ENCODE data around the gene MAN1C1. TPM values are rescaled to one million over a fixed set of nuclear protein-coding genes. Genes with fewer than 3 reads are reported as not detected.

The MAN1C1 gene
- total RNA-seq, 1 experiment from 2014 or later = 1.2 TPM

DNA sequence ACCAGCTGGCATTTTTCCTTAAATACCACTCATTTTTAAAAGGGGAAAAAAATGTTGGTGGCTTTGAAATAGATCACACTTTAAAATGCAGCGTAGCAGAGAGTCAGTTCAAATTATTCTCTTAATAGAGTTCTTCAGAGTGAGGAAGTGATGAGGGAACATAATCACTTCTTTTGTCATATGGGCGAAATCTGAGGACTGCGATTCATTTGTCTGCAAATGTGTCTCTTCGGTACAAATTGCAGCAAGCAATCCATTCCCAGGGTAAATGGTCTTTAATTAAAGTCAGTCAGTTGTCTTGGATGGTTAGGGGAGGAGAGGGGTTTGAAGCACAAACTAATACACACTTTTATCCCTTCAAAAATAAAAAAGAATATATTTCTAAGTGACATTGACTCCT, 97.4 kb downstream of the MAN1C1 start:
- Histone ChIP-seq H3K4me2 (ENCODE audit: low read length) (no peak overlapping the region), H3K36me3 (ENCODE audit: control insufficient read depth in 1 of 2, insufficient read depth in 2 of 2, low read length in 2 of 2) (no peaks in the 10 kb centered on the region), H3K27ac (ENCODE audit: low read depth, low read length) (no peak overlapping the region), H3K4me1 (ENCODE audit: control insufficient read depth in 1 of 2, insufficient read depth in 2 of 2, low read length in 2 of 2) (peaks cover 0 to 10% of the 10 kb centered on the region in 2 experiments; a peak in 2 of 4 replicates), H3K9me3 (ENCODE audit: control insufficient read depth in 1 of 2, insufficient read depth in 1 of 2, low read depth in 1 of 2, low read length in 2 of 2) (no peaks in the 10 kb centered on the region), H4K20me1 (ENCODE audit: insufficient read depth) (no peaks in the 10 kb centered on the region), H3K79me2 (ENCODE audit: insufficient read depth, low read length) (no peaks in the 10 kb centered on the region), H3K27me3 (ENCODE audit: insufficient read depth, low read length) (no peaks in the 10 kb centered on the region), H3K4me3 (replicated peaks in 1 of 2; ENCODE audit: low read depth in 1 of 2, low read length in 2 of 2) (no peak overlapping the region), H3K9ac (ENCODE audit: low read length) (no peak overlapping the region), H3K9me2 (ENCODE audit: insufficient read depth) (no peaks in the 10 kb centered on the region), H2AFZ (ENCODE audit: low read depth, low read length, poor library complexity, severe bottlenecking) (no peak overlapping the region)
- no peak for ATAC-seq
- DNase-seq (ENCODE audit: low read depth, low spot score) = no peak
- RAD21 ChIA-PET (ENCODE audit: low non-redundant PET in 1 of 2, low total read pairs in 2 of 2, uncharacterized antibody in 2 of 2, unreplicated experiment in 2 of 2) = no interaction called here
- CTCF ChIA-PET = interaction anchor here (1.4 kb wide), 1 partner anchor 84 kb away, joined by 3 read pairs; no protein-coding TSS in a partner anchor
- intact Hi-C loops (cut with micrococcal nuclease) = no loop called here
- BruUV-seq (replicated peaks) = no TSS peak
- POLR2A ChIA-PET = no interaction called here
- TF ChIP-seq EZH2 (IDR thresholded peaks at IDR 0.05) (no peak), CBX3 (IDR thresholded peaks at IDR 0.05; ENCODE audit: low read depth) (no peak), SIN3A (IDR thresholded peaks at IDR 0.05; ENCODE audit: low read depth) (no peak), EGR1 (IDR thresholded peaks at IDR 0.05; ENCODE audit: low read depth) (no peak), ELF1 (IDR thresholded peaks at IDR 0.05; ENCODE audit: borderline replicate concordance, low read depth) (no peak), EZH2phosphoT487 (IDR thresholded peaks at IDR 0.05; ENCODE audit: borderline replicate concordance) (no peak), TCF7L2 (IDR thresholded peaks at IDR 0.05; ENCODE audit: borderline replicate concordance, extremely low read depth, insufficient read depth, insufficient read length) (no peak), ZNF274 (IDR thresholded peaks at IDR 0.05; ENCODE audit: low read depth, low read length) (no peak), JUND (IDR thresholded peaks at IDR 0.05) (no peak), ZFX (IDR thresholded peaks at IDR 0.05) (no peak), SRF (IDR thresholded peaks at IDR 0.05; ENCODE audit: low read depth) (no peak), SP1 (IDR thresholded peaks at IDR 0.05; ENCODE audit: low read depth) (no peak)
- TF ChIP-seq, protein P1, sequence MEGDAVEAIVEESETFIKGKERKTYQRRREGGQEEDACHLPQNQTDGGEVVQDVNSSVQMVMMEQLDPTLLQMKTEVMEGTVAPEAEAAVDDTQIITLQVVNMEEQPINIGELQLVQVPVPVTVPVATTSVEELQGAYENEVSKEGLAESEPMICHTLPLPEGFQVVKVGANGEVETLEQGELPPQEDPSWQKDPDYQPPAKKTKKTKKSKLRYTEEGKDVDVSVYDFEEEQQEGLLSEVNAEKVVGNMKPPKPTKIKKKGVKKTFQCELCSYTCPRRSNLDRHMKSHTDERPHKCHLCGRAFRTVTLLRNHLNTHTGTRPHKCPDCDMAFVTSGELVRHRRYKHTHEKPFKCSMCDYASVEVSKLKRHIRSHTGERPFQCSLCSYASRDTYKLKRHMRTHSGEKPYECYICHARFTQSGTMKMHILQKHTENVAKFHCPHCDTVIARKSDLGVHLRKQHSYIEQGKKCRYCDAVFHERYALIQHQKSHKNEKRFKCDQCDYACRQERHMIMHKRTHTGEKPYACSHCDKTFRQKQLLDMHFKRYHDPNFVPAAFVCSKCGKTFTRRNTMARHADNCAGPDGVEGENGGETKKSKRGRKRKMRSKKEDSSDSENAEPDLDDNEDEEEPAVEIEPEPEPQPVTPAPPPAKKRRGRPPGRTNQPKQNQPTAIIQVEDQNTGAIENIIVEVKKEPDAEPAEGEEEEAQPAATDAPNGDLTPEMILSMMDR (IDR thresholded peaks at IDR 0.05 in 2 of 3, conservative IDR thresholded peaks at IDR 0.05 in 1 of 3; ENCODE audit: borderline replicate concordance in 1 of 3, insufficient read depth in 1 of 3, low read depth in 2 of 3, low read length in 2 of 3) = no peak
- TF ChIP-seq, protein P2, sequence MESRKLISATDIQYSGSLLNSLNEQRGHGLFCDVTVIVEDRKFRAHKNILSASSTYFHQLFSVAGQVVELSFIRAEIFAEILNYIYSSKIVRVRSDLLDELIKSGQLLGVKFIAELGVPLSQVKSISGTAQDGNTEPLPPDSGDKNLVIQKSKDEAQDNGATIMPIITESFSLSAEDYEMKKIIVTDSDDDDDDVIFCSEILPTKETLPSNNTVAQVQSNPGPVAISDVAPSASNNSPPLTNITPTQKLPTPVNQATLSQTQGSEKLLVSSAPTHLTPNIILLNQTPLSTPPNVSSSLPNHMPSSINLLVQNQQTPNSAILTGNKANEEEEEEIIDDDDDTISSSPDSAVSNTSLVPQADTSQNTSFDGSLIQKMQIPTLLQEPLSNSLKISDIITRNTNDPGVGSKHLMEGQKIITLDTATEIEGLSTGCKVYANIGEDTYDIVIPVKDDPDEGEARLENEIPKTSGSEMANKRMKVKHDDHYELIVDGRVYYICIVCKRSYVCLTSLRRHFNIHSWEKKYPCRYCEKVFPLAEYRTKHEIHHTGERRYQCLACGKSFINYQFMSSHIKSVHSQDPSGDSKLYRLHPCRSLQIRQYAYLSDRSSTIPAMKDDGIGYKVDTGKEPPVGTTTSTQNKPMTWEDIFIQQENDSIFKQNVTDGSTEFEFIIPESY (IDR thresholded peaks at IDR 0.05; ENCODE audit: extremely low read depth, insufficient replicate concordance, low read length) = no peak
- TF ChIP-seq, protein P3, sequence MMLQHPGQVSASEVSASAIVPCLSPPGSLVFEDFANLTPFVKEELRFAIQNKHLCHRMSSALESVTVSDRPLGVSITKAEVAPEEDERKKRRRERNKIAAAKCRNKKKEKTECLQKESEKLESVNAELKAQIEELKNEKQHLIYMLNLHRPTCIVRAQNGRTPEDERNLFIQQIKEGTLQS (IDR thresholded peaks at IDR 0.05) = no peak

Measured in HCT116 (cell line).